ENCODE data around the gene NEK7.

The NEK7 gene

GRCh38 chr1:198255784-198256183, 99.0 kb downstream of the NEK7 start:
- DNase-seq (ENCODE audit: low spot score) = no peak

GRCh38 chr1:198258491-198258890, 101.7 kb downstream of the NEK7 start:
- no peak for DNase-seq (ENCODE audit: low spot score)

GRCh38 chr1:198259333-198260074, 102.7 kb downstream of the NEK7 start:
- no peak for DNase-seq (ENCODE audit: low spot score)

- no peak for DNase-seq (ENCODE audit: low spot score)
These were observed 105.1 kb downstream of the NEK7 start for GRCh38 chr1:198261886-198262285.

GRCh38 chr1:198263186-198263585, 106.4 kb downstream of the NEK7 start:
- no peak for DNase-seq (ENCODE audit: low spot score)

- DNase-seq (ENCODE audit: low spot score) = no peak
These were observed 107.5 kb downstream of the NEK7 start for GRCh38 chr1:198264282-198264681.

GRCh38 chr1:198265073-198265661, 108.4 kb downstream of the NEK7 start:
- DNase-seq (ENCODE audit: low spot score) = no peak

GRCh38 chr1:198267056-198267455, 110.3 kb downstream of the NEK7 start:
- DNase-seq (ENCODE audit: low spot score) = no peak

GRCh38 chr1:198267921-198268320, 111.1 kb downstream of the NEK7 start:
- no peak for DNase-seq (ENCODE audit: low spot score)

GRCh38 chr1:198268784-198269645, 112.2 kb downstream of the NEK7 start:
- DNase-seq (ENCODE audit: low spot score) = no peak

- no peak for DNase-seq (ENCODE audit: low spot score)
These were observed 112.8 kb downstream of the NEK7 start for GRCh38 chr1:198269646-198269940.

GRCh38 chr1:198270273-198270828, 113.6 kb downstream of the NEK7 start:
- DNase-seq (ENCODE audit: low spot score) = no peak

GRCh38 chr1:198271467-198271866, 114.7 kb downstream of the NEK7 start:
- DNase-seq (ENCODE audit: low spot score) = no peak

- DNase-seq (ENCODE audit: low spot score) = no peak
These were observed 115.7 kb downstream of the NEK7 start for GRCh38 chr1:198272492-198272891.

GRCh38 chr1:198273748-198274295, 117.0 kb downstream of the NEK7 start:
- no peak for DNase-seq (ENCODE audit: low spot score)

- DNase-seq (ENCODE audit: low spot score) = no peak
These were observed 118.8 kb downstream of the NEK7 start for GRCh38 chr1:198275597-198275996.

- DNase-seq (ENCODE audit: low spot score) = no peak
These were observed 119.4 kb downstream of the NEK7 start for GRCh38 chr1:198276241-198276640.

- DNase-seq (ENCODE audit: low spot score) = no peak
These were observed 122.1 kb downstream of the NEK7 start for GRCh38 chr1:198278943-198279342.

GRCh38 chr1:198280080-198280479, 123.3 kb downstream of the NEK7 start:
- DNase-seq (ENCODE audit: low spot score) = no peak

GRCh38 chr1:198281911-198282310, 125.1 kb downstream of the NEK7 start:
- DNase-seq (ENCODE audit: low spot score) = no peak

- DNase-seq (ENCODE audit: low spot score) = no peak
These were observed 126.4 kb downstream of the NEK7 start for GRCh38 chr1:198283222-198283621.

GRCh38 chr1:198287916-198288315, 131.1 kb downstream of the NEK7 start:
- DNase-seq (ENCODE audit: low spot score) = no peak
